Measurements from ENCODE around the gene USH2A. TPM values are rescaled to one million over a fixed set of nuclear protein-coding genes. Genes with fewer than 3 reads are reported as not detected.
A peak's percentile ranks its signal among the peaks of the same experiment; 100 is the strongest.

The USH2A gene
- total RNA-seq, 1 donor from 2014 or later, result 0.04 TPM

- H3K36me3 ChIP-seq, result no peaks in the 10 kb centered on the region
- TF ChIP-seq CTCF (IDR thresholded peaks at IDR 0.05), result no peak
- no peak for TF ChIP-seq EZH2phosphoT487 (IDR thresholded peaks at IDR 0.05)
- no peak for TF ChIP-seq EZH2 (IDR thresholded peaks at IDR 0.05)
- no peak overlapping the region for H3K4me3 ChIP-seq
- Mint-ChIP-seq H3K4me3 (no peak overlapping the region), H3K4me1 (peaks cover 4% of the 10 kb centered on the region), H3K27ac (no peak overlapping the region), H3K36me3 (no peaks in the 10 kb centered on the region), H3K27me3 (ENCODE audit: insufficient read depth, low read depth) (peaks cover 2% of the 10 kb centered on the region), H3K9me3 (no peaks in the 10 kb centered on the region)
- no peak for DNase-seq (ENCODE audit: low spot score)
- H3K9ac ChIP-seq, result no peak overlapping the region
- no peaks in the 10 kb centered on the region for H3K27me3 ChIP-seq
- no peak overlapping the region for H3K4me2 ChIP-seq
- no peak overlapping the region for H3K27ac ChIP-seq
- no peaks in the 10 kb centered on the region for H3K79me2 ChIP-seq (ENCODE audit: low read depth)
- no peaks in the 10 kb centered on the region for H3K9me3 ChIP-seq (ENCODE audit: low read depth)
- H3K4me1 ChIP-seq, result peaks cover 3% of the 10 kb centered on the region
- no peak overlapping the region for H2AFZ ChIP-seq (replicated peaks)
- no peaks in the 10 kb centered on the region for H3F3A ChIP-seq (ENCODE audit: low read depth)
- H4K20me1 ChIP-seq (ENCODE audit: low read depth), result no peaks in the 10 kb centered on the region
Measured at GRCh38 chr1:215640429-215641148, 782.7 kb downstream of the USH2A start.

GRCh38 chr1:215637041-215637573 lies 786.1 kb downstream of the USH2A start:
- Histone ChIP-seq H3F3A (ENCODE audit: low read depth) (no peaks in the 10 kb centered on the region), H4K20me1 (ENCODE audit: low read depth) (no peaks in the 10 kb centered on the region), H3K4me3 (no peak overlapping the region), H3K9ac (no peak overlapping the region), H3K36me3 (no peaks in the 10 kb centered on the region), H3K4me1 (peaks cover 3% of the 10 kb centered on the region), H3K9me3 (ENCODE audit: low read depth) (no peaks in the 10 kb centered on the region), H2AFZ (replicated peaks) (peak overlapping the region; percentile 76), H3K79me2 (ENCODE audit: low read depth) (no peaks in the 10 kb centered on the region), H3K27ac (no peak overlapping the region), H3K4me2 (no peak overlapping the region), H3K27me3 (no peaks in the 10 kb centered on the region)
- no peak for TF ChIP-seq CTCF (IDR thresholded peaks at IDR 0.05)
- TF ChIP-seq EZH2 (IDR thresholded peaks at IDR 0.05), result no peak
- TF ChIP-seq EZH2phosphoT487 (IDR thresholded peaks at IDR 0.05), result no peak
- Mint-ChIP-seq H3K4me1 (peaks cover 4% of the 10 kb centered on the region), H3K4me3 (no peak overlapping the region), H3K27me3 (ENCODE audit: insufficient read depth, low read depth) (no peaks in the 10 kb centered on the region), H3K9me3 (no peaks in the 10 kb centered on the region), H3K27ac (no peak overlapping the region), H3K36me3 (no peaks in the 10 kb centered on the region)
- DNase-seq (ENCODE audit: low spot score), result no peak

- H3K4me3 ChIP-seq, result no peak overlapping the region
- H3K4me1 ChIP-seq, result peaks cover 9% of the 10 kb centered on the region
- Mint-ChIP-seq H3K4me1 (peaks cover 4% of the 10 kb centered on the region), H3K9me3 (no peaks in the 10 kb centered on the region), H3K4me3 (no peak overlapping the region), H3K36me3 (no peaks in the 10 kb centered on the region), H3K27ac (no peak overlapping the region), H3K27me3 (ENCODE audit: insufficient read depth, low read depth) (no peaks in the 10 kb centered on the region)
- no peaks in the 10 kb centered on the region for H3K79me2 ChIP-seq (ENCODE audit: low read depth)
- no peak for DNase-seq (ENCODE audit: low spot score)
- H3K4me2 ChIP-seq, result no peak overlapping the region
- H3K27me3 ChIP-seq, result no peaks in the 10 kb centered on the region
- H4K20me1 ChIP-seq (ENCODE audit: low read depth), result no peaks in the 10 kb centered on the region
- no peak overlapping the region for H3K27ac ChIP-seq
- H3K36me3 ChIP-seq, result no peaks in the 10 kb centered on the region
- H3F3A ChIP-seq (ENCODE audit: low read depth), result no peaks in the 10 kb centered on the region
- H2AFZ ChIP-seq (replicated peaks), result peak overlapping the region; percentile 76
- H3K9ac ChIP-seq, result no peak overlapping the region
- TF ChIP-seq EZH2 (IDR thresholded peaks at IDR 0.05) (no peak), CTCF (IDR thresholded peaks at IDR 0.05) (no peak), EZH2phosphoT487 (IDR thresholded peaks at IDR 0.05) (no peak)
- H3K9me3 ChIP-seq (ENCODE audit: low read depth), result no peaks in the 10 kb centered on the region
Measured at GRCh38 chr1:215636258-215636965, 786.8 kb downstream of the USH2A start.
